Panc1 (cell line): ENCODE data around the gene LRRC43.

Source experiments
- CTCF ChIP-seq: fragments of 450-650 bp; IDR thresholded peaks from 2 replicates; pipeline ENCODE4 v1.5.1; 2017; ENCODE audit warnings: mild to moderate bottlenecking
- POLR2AphosphoS5 ChIP-seq: IDR thresholded peaks from 2 replicates; pipeline ENCODE4 v1.6.1; 2012; ENCODE audit warnings: mild to moderate bottlenecking, low read depth, low read length, moderate library complexity

GRCh38 chr12:122155705-122156104 is 27.2 kb upstream of the LRRC43 start:
- TF ChIP-seq CTCF = no peak
- TF ChIP-seq POLR2AphosphoS5 = no peak
